ENCODE data around the gene IQGAP3. TPM values are rescaled to one million over a fixed set of nuclear protein-coding genes. Genes with fewer than 3 reads are reported as not detected.
A peak's percentile ranks its signal among the peaks of the same experiment; 100 is the strongest.

The IQGAP3 gene
- total and polyA plus RNA-seq, 2 of the 4 experiments (the other 2 are of a cell fraction) = 12.5 to 13.6 TPM

GRCh38 chr1:156522443-156522970 lies 49.9 kb downstream of the IQGAP3 start:
- DNase-seq = no peak
- Histone ChIP-seq H2BK5ac (ENCODE audit: low read depth, low read length, poor library complexity, severe bottlenecking) (no peak overlapping the region), H3K4me3 (ENCODE audit: insufficient read depth, low read depth, low read length) (no peak overlapping the region), H3K14ac (replicated peaks; ENCODE audit: low read depth, low read length) (0 out of 2 replicates have a peak overlapping the region, but pooled peaks have one; percentile 71), H3K9me1 (ENCODE audit: insufficient read depth, low read length) (no peaks in the 10 kb centered on the region), H2AK9ac (replicated peaks; ENCODE audit: low read depth, low read length, poor library complexity) (no peak overlapping the region), H4K20me1 (ENCODE audit: insufficient read depth, low read length) (no peaks in the 10 kb centered on the region), H3K9me3 (ENCODE audit: control insufficient read depth, insufficient read depth, low read length) (no peaks in the 10 kb centered on the region), H4K5ac (ENCODE audit: low read depth, low read length) (no peak overlapping the region), H2AK5ac (ENCODE audit: low read depth, low read length) (no peak overlapping the region), H3K9ac (ENCODE audit: low read depth, low read length) (no peak overlapping the region), H2BK120ac (ENCODE audit: low read depth, low read length) (no peak overlapping the region), H2AFZ (replicated peaks; ENCODE audit: low read length, poor library complexity) (no peak overlapping the region), H3K27ac (ENCODE audit: insufficient read depth, low read length) (no peak overlapping the region), H3K4me1 (ENCODE audit: control insufficient read depth, insufficient read depth, low read length) (no peaks in the 10 kb centered on the region), H4K91ac (ENCODE audit: insufficient read depth, low read depth, low read length) (no peak overlapping the region), H3K36me3 (ENCODE audit: control insufficient read depth, insufficient read depth, low read length) (0 out of 2 replicates have a peak, but pooled peaks cover 3% of the 10 kb centered on the region), H3K18ac (ENCODE audit: low read depth, low read length) (no peak overlapping the region), H2BK20ac (ENCODE audit: low read depth, low read length) (no peak overlapping the region), H3K23ac (ENCODE audit: low read depth, low read length) (no peak overlapping the region), H2BK15ac (ENCODE audit: low read depth, low read length) (no peak overlapping the region), H3K56ac (ENCODE audit: extremely low read depth, insufficient read depth, low read length) (no peak overlapping the region), H3K4ac (ENCODE audit: low read depth, low read length) (no peak overlapping the region), H3K27me3 (ENCODE audit: control insufficient read depth, insufficient read depth, low read length) (no peaks in the 10 kb centered on the region), H3K4me2 (ENCODE audit: low read depth, low read length) (no peak overlapping the region), H4K8ac (ENCODE audit: low read depth in 2 of 2, low read length in 2 of 2) (no peak overlapping the region), H3K79me1 (ENCODE audit: low read depth in 1 of 2, low read length in 2 of 2) (no peaks in the 10 kb centered on the region)
- dilution Hi-C loops (cut with HindIII; ENCODE audit: low sequenced_read_pairs, unreplicated experiment) = no loop called here
- ChIA-PET CTCF (no interaction called here), POLR2A (ENCODE audit: unreplicated experiment) (no interaction called here)
- TF ChIP-seq ELK1 (IDR thresholded peaks at IDR 0.05; ENCODE audit: borderline replicate concordance, low read depth, low read length) = no peak
- TF ChIP-seq POLR2A (IDR thresholded peaks at IDR 0.05; ENCODE audit: low read depth, low read length) = no peak
- no peak for TF ChIP-seq SMC3 (IDR thresholded peaks at IDR 0.05; ENCODE audit: low read depth, low read length)
- no peak for TF ChIP-seq USF2 (IDR thresholded peaks at IDR 0.05; ENCODE audit: low read depth, low read length)
- TF ChIP-seq FOS (IDR thresholded peaks at IDR 0.05; ENCODE audit: low read depth, low read length) = no peak
- ATAC-seq (ENCODE audit: low read depth) = no peak
- in situ Hi-C loops (cut with MboI; ENCODE audit: low sequenced_read_pairs) = no loop called here
- BruUV-seq (replicated peaks) = no TSS peak
- intact Hi-C loops (cut with micrococcal nuclease) = no loop called here
